Lung (tissue), 12 donors: Measurements from ENCODE around the gene BMP7. TPM values are rescaled to one million over a fixed set of nuclear protein-coding genes. Genes with fewer than 3 reads are reported as not detected.
A peak's percentile ranks its signal among the peaks of the same experiment; 100 is the strongest.

Source experiments
- ATAC-seq: fragments of 200-7000 bp; cut with Tn5 transposase; one replicate; pipeline ENCODE4 v1.9.1; 2020; ENCODE audit warnings: moderate number of reproducible peaks; ENCODE audit not compliant: insufficient read depth, low FRiP score
- DNase-seq, 3 donors: peaks; one replicate each; pipeline ENCODE4 v3.0.0-alpha.2; 2013 to 2017
- H3K27ac ChIP-seq, 2 donors: one replicate each; pipeline ENCODE4 v1.5.1; 2013; ENCODE audit warnings: mild to moderate bottlenecking in 2 of 2, moderate library complexity in 2 of 2, control low read depth in 1 of 2, inconsistent platforms in 1 of 2, low read depth in 1 of 2, low read length in 1 of 2
- H3K27me3 ChIP-seq, 3 donors: one replicate each; pipeline ENCODE4 v1.5.1; 2013; ENCODE audit warnings: low read length in 2 of 3; ENCODE audit not compliant: control insufficient read depth in 3 of 3, insufficient read depth in 3 of 3
- H3K36me3 ChIP-seq, 4 donors: one replicate each; pipeline ENCODE4 v1.5.1; 2013; ENCODE audit warnings: low read length in 4 of 4, mild to moderate bottlenecking in 1 of 4, moderate library complexity in 1 of 4; ENCODE audit not compliant: control insufficient read depth in 4 of 4, insufficient read depth in 4 of 4
- H3K4me1 ChIP-seq, 5 donors: one replicate each; pipeline ENCODE4 v1.5.1; 2013; ENCODE audit warnings: low read length in 5 of 5, mild to moderate bottlenecking in 2 of 5, moderate library complexity in 1 of 5; ENCODE audit not compliant: control insufficient read depth in 5 of 5, insufficient read depth in 5 of 5
- H3K4me3 ChIP-seq: one replicate; pipeline ENCODE4 v1.5.1; 2013; ENCODE audit warnings: mild to moderate bottlenecking, control low read depth, moderate library complexity
- H3K9ac ChIP-seq, 2 donors: one replicate each; pipeline ENCODE4 v1.5.1; 2013; ENCODE audit warnings: low read length in 2 of 2, control low read depth in 1 of 2; ENCODE audit not compliant: insufficient read depth in 1 of 2
- H3K9me3 ChIP-seq, 4 donors: one replicate each; pipeline ENCODE4 v1.5.1; 2013; ENCODE audit warnings: low read length in 3 of 4, mild to moderate bottlenecking in 1 of 4, moderate library complexity in 1 of 4; ENCODE audit not compliant: control insufficient read depth in 4 of 4, insufficient read depth in 3 of 4
- CTCF ChIP-seq: IDR thresholded peaks from 2 replicates; pipeline ENCODE4 v1.5.1; 2012; ENCODE audit warnings: mild to moderate bottlenecking; ENCODE audit errors: control extremely low read depth, extremely low read depth
- WGBS, 2 donors: extraction: QIAGEN DNeasy Blood & Tissue Kit; methylation state at CpG; one replicate each; pipeline ENCODE4 v1.1.7; 2013; 5-methylcytosine and 5-hydroxymethylcytosine counted together
- polyA plus RNA-seq, 2 donors: library from polyadenylated mRNA; stranded (reverse); fragments of 200-250 nt; gene quantifications; one replicate each; pipeline ENCODE4 v1.2.1, GENCODE V29; 2013
- total RNA-seq, 2 donors: library from RNA; depleted of rRNA in 1 of 2; stranded (reverse); fragments of >200 nt in 1 of 2; gene quantifications; one replicate each; pipeline ENCODE4 v1.2.1, GENCODE V29; 2014 to 2021
- donor health status: control.
- donor health status: control.
- donor health status: Bipolar disorder and iron deficiency.
- donor health status: healthy.
- donor health status: DM: yes; HTN: yes; CAD: no.

The BMP7 gene
- total and polyA plus RNA-seq, 4 donors = 0.67 to 10.3 (median 1.4) TPM

- 68 to 75% methylated on average over 20 of the region's 20 CpGs for WGBS, 2 donors
- Histone ChIP-seq H3K9ac (no peak overlapping the region), H3K4me3 (no peak overlapping the region), H3K27ac (no peak overlapping the region), H3K9me3 (no peaks in the 10 kb centered on the region), H3K36me3 (peaks cover 0 to 5% (median 2%) of the 10 kb centered on the region in 4 donors), H3K4me1 (no peaks in the 10 kb centered on the region), H3K27me3 (no peaks in the 10 kb centered on the region)
- ATAC-seq (no peak), DNase-seq (peak in 1 of 3 donors; percentile 37)
- TF ChIP-seq CTCF = no peak
Observed at GRCh38 chr20:57195469-57196100, 70.9 kb downstream of the BMP7 start.

GRCh38 chr20:57195023-57195422, 71.4 kb downstream of the BMP7 start:
- Histone ChIP-seq H3K9me3 (no peaks in the 10 kb centered on the region), H3K36me3 (peaks cover 0 to 4% (median under 1%) of the 10 kb centered on the region in 4 donors), H3K9ac (no peak overlapping the region), H3K27me3 (no peaks in the 10 kb centered on the region), H3K4me3 (no peak overlapping the region), H3K27ac (no peak overlapping the region), H3K4me1 (no peaks in the 10 kb centered on the region)
- 92 to 93% methylated on average over 10 of the region's 10 CpGs for WGBS, 2 donors
- no peak for TF ChIP-seq CTCF
- DNase-seq (no peak), ATAC-seq (no peak)

GRCh38 chr20:57194154-57194553, 72.3 kb downstream of the BMP7 start:
- no peak for ATAC-seq
- no peak for DNase-seq
- no peak for TF ChIP-seq CTCF

GRCh38 chr20:57193094-57193493, 73.3 kb downstream of the BMP7 start:
- H3K9ac ChIP-seq = no peak overlapping the region
- no peaks in the 10 kb centered on the region for H3K4me1 ChIP-seq
- no peak overlapping the region for H3K27ac ChIP-seq
- WGBS, 2 donors = 91 to 92% methylated on average over 13 of the region's 13 CpGs
- H3K4me3 ChIP-seq = no peak overlapping the region
- peaks cover 0 to 4% (median 0%) of the 10 kb centered on the region in 4 donors for H3K36me3 ChIP-seq
- H3K9me3 ChIP-seq = no peaks in the 10 kb centered on the region
- ATAC-seq = no peak
- no peak for TF ChIP-seq CTCF
- DNase-seq = no peak
- H3K27me3 ChIP-seq = no peaks in the 10 kb centered on the region

More at GRCh38 chr20:57194154-57194553, 72.3 kb downstream of the BMP7 start:
- Histone ChIP-seq H3K27me3 (no peaks in the 10 kb centered on the region), H3K4me1 (no peaks in the 10 kb centered on the region), H3K36me3 (peaks cover 0 to 4% (median 0%) of the 10 kb centered on the region in 4 donors), H3K9me3 (no peaks in the 10 kb centered on the region), H3K9ac (no peak overlapping the region), H3K4me3 (no peak overlapping the region), H3K27ac (no peak overlapping the region)
- WGBS, 2 donors = 92 to 93% methylated on average over 7 of the region's 7 CpGs
